ENCODE measurements around the gene CDH4.

CDH4 gene

GRCh38 chr20:61929561-61929960 lies 677.5 kb downstream of the CDH4 start:
- no peak for DNase-seq

- DNase-seq: no peak
Measured at GRCh38 chr20:61929971-61930666, 678.1 kb downstream of the CDH4 start.

DNA sequence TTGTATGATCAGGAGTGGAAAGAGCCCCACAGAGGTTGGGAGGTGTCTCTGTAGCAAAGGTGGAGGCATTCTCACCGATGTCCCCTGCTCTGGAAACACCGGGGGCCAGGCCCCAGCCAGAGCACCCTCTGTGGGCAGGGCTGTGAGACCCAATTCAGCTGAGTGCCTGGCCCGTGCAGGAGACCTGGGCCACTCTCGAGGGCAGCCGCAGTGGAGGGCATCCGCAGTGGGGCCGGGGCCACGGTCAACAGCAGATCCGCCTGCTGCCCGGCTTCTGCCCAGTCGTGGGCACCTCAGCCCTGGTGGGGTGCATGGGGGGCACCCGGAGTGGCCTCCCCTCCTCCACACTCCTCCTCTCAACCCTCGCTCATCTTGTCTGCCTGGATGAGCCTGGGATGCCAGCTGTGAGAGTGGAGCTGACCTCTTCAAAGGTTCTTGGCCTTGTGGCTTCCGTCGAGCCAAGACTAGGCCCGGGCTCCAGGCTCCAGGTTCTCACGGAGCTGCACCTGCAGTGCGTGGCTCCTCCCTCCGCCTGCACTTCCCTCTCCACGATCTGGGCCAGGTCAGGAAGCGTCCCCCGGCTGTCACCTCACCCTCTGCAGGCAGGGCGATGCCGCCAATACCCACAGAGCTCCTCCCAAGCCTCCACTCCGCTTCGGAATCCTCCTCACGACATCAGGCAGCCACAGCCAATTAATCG lies 678.9 kb downstream of the CDH4 start:
- DNase-seq: no peak

DNA sequence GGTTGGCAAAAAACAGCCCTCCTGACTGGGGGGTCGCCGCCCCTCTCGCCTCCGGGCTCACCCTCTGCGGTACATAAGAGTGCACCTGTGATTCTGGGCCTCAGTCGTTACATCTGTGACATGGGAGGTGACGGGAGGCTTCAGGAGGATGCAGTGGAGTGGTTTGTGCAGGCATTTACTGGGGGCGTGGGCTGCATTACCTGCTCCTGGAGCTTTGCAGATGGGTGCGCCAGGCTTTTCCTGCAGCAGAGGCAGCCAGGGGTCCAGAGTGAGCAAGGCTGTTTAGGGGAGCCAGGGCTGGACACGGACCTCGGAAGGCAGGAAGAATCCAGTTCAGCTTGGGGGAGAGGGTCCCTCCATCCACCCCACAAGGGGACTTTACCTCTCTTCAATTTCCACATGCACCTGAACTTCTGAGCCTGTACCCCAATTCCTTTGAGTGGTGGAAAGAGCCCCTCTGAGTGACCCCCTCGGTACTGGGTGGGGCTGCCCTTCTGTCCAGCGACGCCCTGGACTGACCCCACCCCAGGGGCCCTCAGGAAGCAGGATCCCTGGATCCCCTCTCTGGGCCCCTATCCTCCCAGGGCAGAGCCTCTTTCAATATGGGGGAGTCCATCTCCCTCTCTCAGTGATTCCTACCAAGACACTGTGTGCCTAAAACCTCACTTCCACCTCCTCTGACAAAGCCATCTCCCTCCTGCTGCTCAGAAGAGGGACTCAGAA lies 679.6 kb downstream of the CDH4 start:
- no peak for DNase-seq

DNA sequence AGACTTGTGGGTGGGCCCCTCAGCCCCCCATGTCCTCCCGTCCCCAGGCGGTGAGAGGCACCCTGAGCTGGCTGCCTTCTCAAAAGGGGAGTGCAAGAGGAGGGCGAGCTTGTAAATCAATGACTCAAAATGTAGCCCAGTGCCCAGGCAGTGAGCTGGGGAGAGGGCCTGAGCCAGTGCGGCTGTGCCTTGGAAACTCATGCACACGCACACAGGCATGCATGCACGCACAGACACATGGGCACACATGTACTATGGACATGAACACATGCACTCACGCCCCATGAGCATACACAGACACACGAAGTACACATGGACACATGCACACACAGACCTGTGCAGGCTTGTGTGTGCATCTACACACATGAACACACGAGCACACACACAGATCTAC lies 680.1 kb downstream of the CDH4 start:
- no peak for DNase-seq

- DNase-seq: no peak
Measured at GRCh38 chr20:61932711-61933480, 680.8 kb downstream of the CDH4 start.

DNA sequence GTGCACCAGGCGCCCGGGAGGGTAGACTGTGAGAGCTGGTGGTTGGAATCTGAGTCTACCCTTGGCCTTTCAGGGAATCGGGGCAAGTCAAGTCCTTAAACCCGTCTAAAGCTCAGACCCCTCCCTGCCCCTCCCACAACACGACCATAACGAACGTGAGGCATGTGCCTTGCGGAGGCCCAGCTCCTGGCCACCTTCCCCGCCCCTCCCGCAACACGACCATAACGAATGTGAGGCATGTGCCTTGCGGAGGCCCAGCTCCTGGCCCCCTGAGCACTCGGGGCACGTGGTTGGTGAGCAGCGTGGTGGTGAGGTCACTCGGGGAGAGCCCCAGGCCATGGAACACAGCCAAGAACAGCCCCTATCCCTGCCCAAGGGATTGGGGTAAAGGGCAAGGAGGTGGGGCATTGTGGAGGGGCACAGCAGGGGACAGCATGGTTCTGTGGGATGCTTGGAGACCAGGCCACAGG lies 681.5 kb downstream of the CDH4 start:
- no peak for DNase-seq

- no peak for DNase-seq
Measured at GRCh38 chr20:61933951-61934715, 682.1 kb downstream of the CDH4 start.

GRCh38 chr20:61934716-61935530 lies 682.9 kb downstream of the CDH4 start:
- DNase-seq: no peak

GRCh38 chr20:61935926-61936700 lies 684.1 kb downstream of the CDH4 start:
- no peak for DNase-seq

- DNase-seq: no peak
Measured at GRCh38 chr20:61936701-61937131, 684.7 kb downstream of the CDH4 start.

GRCh38 chr20:61937146-61937962 lies 685.3 kb downstream of the CDH4 start:
- DNase-seq: no peak

DNA sequence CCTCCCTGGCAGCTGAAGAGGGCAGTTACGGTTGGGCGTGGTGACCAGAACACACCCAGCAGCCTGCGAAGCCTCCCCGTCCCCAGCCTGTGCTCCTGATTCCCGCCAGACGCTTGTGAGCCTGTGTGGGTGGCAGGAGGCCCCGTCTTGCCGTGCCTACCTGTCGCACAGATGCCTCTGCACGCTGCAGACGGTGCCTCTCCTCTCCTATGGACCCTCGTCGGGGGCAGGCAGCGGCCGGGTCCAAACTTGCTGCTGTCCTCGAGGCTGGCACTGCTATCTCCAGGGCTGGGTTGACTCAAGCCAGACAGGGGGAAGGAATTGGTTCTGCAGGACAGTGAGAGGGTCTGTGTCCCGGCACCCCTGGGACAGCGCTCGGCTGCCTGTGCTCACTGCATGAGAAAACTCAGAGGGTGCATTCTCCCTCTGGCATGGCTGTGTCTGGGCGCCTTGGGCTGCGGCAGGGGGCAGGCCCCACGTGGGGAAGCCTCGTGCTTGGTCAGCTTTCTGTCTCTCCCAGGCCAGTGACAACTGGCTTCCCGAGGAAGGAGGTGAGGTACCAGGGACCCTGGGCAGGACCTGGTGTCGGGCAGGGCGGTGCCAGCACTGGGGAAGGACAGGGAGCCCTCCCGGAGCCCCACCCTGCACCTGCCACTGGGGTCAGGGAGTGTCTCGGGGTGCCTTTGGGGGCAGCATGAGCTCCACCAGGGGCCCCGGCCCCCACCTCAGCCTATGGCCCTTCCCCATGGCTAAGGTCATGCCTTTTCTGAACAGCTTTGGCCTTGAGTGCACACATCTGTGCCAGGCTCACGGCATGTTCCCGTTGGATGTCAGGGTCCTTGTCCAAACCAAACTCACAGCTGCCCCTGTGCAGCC lies 686.1 kb downstream of the CDH4 start:
- DNase-seq: no peak

DNA sequence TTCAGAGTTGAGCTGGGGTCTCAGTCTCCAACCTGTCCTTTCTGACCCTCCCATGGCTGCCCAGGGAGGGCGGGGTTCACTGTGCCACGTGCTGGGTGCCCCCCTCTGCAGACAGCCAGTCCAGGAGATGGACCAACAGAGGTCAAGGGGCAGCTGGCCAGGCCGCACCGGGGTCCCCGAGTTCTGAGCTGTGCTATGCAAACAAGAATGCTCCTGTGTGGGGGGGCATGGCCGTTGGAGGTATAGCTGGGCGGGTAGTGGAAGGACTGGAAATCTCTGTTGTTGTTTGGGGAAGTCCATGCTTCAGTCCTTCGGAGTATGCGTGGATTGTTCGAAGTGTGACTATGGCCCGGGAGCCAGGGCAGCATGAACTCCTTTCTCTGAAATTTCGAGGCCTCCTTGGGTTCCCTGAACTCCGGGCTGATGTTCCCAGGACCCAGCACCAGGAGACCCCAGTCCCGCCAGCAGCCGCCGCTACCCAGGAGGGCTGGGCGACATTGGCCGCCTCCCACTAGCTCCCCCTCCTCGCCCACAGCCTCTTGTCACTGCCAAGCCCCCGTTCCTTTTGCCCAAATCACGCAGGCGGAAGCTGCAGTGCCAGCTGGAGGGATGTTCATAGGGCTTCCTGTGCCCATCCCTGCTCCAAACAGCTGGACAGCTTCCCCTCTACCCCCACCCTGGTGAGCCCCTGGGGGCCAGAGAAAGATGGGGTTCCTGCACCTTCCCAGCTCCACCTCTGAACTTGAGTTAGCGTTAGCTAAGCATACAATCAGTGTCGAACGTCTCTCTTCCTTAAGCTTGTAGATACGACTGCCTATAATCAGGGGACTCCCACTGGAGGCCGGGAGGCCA lies 687.0 kb downstream of the CDH4 start:
- DNase-seq: no peak

- no peak for DNase-seq
Measured at GRCh38 chr20:61939691-61940360, 687.8 kb downstream of the CDH4 start.

GRCh38 chr20:61940491-61940890 lies 688.4 kb downstream of the CDH4 start:
- DNase-seq: no peak
